Keratinocyte (primary cell): ENCODE results near the gene STK4.

Experiments
- CTCF ChIP-seq, 3 experiments: IDR thresholded peaks in 1 of 3; conservative IDR thresholded peaks in 1 of 3; optimal IDR thresholded peaks in 1 of 3; 2 replicates in 2 of 3; 3 replicates in 1 of 3; pipeline versions ENCODE3 to v1.5.1; 2011; ENCODE audit warnings: low read length in 3 of 3, mild to moderate bottlenecking in 3 of 3, moderate library complexity in 2 of 3, control low read depth in 1 of 3, inconsistent platforms in 1 of 3; ENCODE audit not compliant: insufficient read depth in 2 of 3; ENCODE audit errors: extremely low read depth in 1 of 3
- EZH2 ChIP-seq: IDR thresholded peaks from one replicate; pipeline ENCODE4 v1.6.1; 2012; ENCODE audit warnings: inconsistent platforms, mild to moderate bottlenecking, low read length, moderate library complexity

GRCh38 chr20:45113865-45114264 lies 147.6 kb downstream of the STK4 start:
- no peak for TF ChIP-seq CTCF (optimal IDR thresholded peaks at IDR 0.05 in 1 of 3, IDR thresholded peaks at IDR 0.05 in 1 of 3, conservative IDR thresholded peaks at IDR 0.05 in 1 of 3; ENCODE audit: extremely low read depth in 1 of 3, insufficient read depth in 2 of 3, low read length in 3 of 3)
- no peak for TF ChIP-seq EZH2
